Right lobe of liver (tissue), 4 donors: ENCODE data around the gene SUMO1.

ENCODE experiments used
- POLR2A ChIP-seq: fragments of 450-650 bp; IDR thresholded peaks from one replicate; pipeline ENCODE4 v1.6.1; 2017; ENCODE audit warnings: antibody characterized with exemption, mild to moderate bottlenecking
- TF ChIP-seq, protein P1 (sequence below), 4 donors: fragments of 200-600 bp in 3 of 4; fragments of 450-650 bp in 1 of 4; IDR thresholded peaks; one replicate each; pipeline versions ENCODE4 v1.5.1 to v1.8.0; 2016 to 2022; ENCODE audit warnings: antibody characterized with exemption in 4 of 4, mild to moderate bottlenecking in 2 of 4
- donor health status: DM: no; HTN: no; CAD: no.
- donor health status: DM: no; HTN: no; CAD: no.
- donor health status: DM: no; HTN: yes; CAD: no.

DNA sequence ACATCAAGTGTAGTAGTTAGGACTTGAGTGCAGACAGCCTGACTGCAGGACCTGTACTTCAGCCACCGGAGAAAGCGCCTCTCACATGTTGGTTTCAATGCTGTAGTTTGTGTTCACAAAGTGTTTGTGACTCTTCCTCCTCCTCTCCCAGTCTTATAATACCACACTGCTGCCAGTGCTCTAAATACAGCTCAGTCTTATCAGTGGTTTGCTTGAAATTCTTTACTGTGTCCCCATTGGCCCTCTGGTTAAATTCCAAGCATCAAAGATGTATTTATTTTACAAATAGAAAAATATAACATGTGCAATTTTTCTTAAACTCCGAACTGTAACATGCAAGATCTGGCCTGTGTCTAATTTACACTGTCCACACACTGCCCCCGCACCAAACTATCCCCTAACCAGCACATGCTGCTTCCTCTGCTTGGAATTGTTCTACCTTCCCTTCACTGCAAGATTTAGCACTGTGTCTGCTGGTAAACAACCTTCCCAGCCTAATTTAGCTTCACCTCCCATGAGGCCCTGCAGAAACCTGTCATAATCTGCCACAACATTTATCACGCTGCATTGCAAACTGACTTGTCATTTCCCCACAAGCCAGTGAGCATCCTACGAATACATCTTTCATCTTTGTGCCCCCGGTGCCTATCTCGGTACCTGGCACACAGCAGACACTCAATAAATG is 77.1 kb downstream of the SUMO1 start:
- TF ChIP-seq, protein P1, sequence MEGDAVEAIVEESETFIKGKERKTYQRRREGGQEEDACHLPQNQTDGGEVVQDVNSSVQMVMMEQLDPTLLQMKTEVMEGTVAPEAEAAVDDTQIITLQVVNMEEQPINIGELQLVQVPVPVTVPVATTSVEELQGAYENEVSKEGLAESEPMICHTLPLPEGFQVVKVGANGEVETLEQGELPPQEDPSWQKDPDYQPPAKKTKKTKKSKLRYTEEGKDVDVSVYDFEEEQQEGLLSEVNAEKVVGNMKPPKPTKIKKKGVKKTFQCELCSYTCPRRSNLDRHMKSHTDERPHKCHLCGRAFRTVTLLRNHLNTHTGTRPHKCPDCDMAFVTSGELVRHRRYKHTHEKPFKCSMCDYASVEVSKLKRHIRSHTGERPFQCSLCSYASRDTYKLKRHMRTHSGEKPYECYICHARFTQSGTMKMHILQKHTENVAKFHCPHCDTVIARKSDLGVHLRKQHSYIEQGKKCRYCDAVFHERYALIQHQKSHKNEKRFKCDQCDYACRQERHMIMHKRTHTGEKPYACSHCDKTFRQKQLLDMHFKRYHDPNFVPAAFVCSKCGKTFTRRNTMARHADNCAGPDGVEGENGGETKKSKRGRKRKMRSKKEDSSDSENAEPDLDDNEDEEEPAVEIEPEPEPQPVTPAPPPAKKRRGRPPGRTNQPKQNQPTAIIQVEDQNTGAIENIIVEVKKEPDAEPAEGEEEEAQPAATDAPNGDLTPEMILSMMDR (IDR thresholded peaks at IDR 0.05): no peak
- TF ChIP-seq POLR2A: no peak
